ENCODE data around the gene RAB40C.
A peak's percentile ranks its signal among the peaks of the same experiment; 100 is the strongest.
"Not testable (repeated sequence)": the region's sequence is repeated elsewhere in the genome, so short reads cannot be mapped to it uniquely, and the experiment has no call there.

Gene RAB40C

DNA sequence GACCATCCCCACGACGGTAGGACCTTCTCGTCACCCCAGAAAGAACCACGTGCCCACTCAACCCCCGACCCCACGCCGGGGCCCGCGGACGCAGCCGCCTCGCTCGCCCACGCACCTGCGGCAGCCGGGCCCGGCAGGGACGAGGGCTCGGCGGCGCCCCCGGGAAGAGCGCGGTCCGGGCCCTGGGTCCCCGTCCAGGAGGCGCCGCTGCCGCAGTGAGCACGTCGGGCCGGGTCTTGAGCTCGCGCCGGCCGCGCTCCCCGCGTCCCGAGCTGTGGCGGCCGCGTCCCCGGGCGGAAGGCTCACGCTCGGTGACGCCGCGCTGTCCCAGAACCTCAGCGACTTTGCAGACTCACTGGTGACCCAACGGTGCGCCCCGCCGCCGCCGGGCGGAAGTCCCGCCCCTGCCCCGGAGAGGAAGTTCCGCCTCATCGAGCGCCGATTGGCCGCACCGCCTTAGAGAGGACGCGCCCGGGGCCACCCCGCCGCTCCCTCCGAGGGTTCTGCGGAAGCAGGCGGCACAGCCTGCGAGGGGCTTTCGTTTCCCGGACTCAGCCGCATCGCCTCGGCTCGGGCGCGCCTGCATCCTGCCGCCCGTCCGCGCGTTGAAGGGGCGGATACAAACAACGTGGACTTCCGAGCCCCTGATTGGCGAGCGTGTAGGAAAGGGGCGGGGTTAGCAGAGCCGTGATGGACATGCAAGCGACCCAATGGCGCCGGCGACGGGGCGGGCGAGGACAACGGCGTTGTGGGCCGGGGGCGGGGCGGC lies 793 bp upstream of the RAB40C start:
- peak; percentile 96 for DNase-seq (ENCODE audit: low read depth, low spot score)

DNA sequence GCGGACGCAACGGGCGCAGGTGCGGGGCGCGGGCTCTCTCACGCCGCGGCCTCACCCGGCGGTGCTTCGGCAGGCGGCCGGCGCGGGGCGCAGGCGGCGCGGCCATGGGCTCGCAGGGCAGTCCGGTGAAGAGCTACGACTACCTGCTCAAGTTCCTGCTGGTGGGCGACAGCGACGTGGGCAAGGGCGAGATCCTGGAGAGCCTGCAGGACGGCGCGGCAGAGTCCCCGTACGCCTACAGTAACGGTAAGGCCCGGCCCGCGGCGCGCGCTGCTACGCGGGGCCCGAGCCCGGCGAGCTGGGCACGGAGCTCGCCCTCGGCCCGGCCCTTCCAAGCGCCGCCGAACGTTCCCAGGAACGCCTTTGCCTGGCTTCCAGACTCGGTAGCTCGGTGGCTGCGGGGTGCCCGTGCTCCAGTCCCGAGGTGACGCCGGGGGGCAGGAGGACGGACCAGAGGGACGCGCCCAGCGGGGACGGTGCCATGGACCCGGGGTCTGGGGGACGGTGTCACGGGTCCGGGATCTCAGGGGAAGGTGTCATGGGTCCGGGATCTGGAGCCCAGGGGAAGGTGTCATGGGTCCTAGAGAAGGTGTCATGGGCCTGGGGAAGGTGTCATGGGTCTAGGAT lies 435 bp downstream of the RAB40C start:
- DNase-seq (ENCODE audit: low read depth, low spot score) = no peak

DNA sequence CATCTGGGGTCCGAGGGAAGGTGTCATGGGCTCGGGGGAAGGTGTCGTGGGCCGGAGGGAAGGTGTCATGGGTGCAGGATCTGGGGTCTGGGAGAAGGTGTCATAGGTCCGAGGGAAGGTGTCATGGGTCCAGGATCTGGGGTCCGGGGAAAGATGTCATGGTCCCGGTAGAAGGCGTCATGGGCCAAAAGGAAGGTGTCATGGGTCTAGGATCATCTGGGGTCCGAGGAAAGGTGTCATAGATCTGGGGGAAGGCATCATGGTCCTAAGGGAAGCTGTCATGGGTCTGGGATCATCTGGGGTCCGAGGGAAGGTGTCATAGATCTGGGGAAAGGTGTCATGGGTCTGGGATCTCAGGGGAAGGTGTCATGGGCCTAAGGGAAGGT lies 942 bp downstream of the RAB40C start:
- DNase-seq (ENCODE audit: low read depth, low spot score) = no peak

DNA sequence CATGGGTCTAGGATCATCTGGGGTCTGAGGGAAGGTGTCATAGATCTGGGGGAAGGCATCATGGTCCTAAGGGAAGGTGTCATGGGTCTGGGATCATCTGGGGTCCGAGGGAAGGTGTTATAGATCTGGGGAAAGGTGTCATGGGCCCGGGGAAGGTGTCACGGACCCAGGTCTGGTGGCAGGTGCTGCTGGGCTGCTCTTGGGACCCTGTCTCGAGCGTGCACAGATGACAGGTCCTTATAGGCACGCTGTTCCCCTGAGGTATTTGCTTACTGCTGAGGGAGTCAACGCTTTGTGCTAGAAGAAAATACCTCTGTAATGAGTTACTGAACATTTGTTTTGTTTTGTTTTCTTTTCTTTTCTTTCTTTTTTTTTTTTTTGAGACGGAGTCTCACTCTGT lies 1.4 kb downstream of the RAB40C start:
- DNase-seq (ENCODE audit: low read depth, low spot score) = no peak

DNA sequence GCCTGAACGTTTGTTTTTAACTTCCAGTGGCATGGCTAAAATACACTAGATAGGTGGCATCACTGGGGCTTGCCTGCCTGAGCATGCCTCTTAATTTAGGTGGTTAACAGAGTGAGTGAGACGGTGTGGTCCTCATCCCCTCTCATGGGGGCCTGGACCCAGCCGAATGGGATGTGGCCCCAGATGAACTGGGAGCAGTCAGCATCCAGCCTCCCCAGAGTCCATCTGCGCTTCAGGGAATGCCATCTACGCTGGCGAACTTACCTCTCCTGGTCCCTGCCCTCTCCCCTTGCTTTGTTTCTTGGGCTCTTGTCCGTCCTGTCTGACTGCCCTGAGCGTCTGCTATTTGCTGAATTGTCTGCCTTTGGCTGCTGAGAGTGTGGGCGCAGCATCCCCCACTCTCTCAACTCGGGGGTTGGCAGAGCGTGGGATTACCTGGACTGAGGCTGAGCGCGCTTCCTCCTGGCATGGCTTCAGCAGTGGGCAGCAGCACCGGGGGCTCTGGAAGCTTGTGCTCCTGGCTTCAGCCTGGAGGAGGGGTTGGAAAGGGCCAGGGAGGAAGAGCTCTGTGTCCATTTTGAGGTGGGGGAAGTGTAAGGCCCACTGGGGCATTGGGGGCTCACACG lies 2.1 kb downstream of the RAB40C start:
- no peak for DNase-seq (ENCODE audit: low read depth, low spot score)

DNA sequence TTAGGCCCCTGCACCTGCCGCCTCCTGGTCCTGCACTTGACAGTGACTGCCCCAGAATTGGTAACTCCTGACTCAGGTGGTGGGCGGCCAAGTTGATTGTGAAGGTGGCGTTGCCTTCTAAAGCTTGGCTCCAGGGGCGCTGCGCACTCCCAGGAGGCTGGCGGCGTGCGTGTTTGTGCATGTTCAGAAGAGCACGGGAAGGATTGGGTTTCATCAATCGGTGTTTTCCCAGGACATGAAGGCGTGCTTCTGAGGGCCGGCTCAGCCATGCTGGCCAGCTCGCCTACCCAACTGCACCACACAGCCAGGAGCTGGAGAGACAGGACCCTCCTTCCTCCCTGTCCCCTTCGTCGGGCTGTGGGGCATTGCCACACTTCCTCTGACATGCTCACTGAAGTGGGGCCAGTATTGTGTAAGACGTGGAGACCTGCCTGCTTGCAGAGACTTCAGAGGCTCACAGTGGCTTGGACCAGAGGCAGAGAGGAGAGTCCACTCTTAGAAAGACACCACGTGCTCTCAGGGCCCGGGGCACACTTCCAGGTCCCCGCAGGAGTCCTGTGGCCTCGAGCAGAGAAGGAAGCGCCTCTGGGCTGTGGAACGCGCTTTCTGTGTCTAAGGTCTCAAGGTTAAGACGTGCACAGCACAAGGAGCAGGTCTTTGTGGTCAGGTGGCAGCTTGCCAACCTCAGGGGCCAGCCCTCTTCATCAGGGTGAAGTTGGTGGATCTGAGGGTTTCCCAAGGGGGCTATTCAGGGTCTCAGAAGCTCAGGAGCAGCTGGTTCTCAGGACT lies 2.8 kb downstream of the RAB40C start:
- no peak for DNase-seq (ENCODE audit: low read depth, low spot score)

DNA sequence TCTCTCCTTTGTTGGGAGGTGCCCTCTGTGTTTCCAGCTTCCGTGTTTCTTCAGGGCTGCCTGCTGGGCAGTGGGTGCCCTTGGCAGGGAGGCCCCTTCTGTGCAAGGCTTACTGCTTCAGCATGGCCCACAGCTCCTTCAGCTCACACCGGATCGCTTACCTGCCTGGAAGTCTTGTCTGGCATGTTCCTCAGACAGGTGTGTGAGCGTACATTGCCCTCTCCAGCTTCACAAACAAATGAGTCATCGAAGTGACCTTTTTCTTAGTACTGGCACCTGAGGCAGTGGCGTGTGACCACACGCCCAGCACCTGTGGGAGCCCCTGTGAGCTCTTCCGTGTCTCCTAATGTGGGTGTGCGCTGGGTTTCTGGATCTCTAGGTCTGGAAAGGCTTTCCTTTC lies 3.5 kb downstream of the RAB40C start:
- DNase-seq (ENCODE audit: low read depth, low spot score) = no peak

DNA sequence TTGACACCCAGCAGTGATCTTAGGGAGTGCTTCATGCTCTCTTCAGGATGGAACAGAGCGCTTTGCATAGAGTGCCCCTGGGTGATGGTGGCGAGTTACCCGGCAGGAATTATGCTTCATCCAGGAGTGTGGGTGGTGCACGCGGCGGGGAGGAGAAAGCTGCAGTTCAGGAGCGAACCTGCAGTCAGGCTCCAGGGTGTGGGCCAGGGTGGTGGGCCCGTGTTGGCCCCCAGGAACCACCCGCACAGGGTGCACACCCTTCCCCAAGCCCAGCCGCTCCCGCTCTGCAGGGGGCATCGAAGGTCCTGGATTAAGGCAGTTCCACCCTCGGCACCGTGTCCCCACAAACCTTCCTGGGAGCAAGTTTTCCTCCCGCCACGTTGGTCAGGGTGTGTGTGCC lies 3.9 kb downstream of the RAB40C start:
- DNase-seq (ENCODE audit: low read depth, low spot score) = no peak

DNA sequence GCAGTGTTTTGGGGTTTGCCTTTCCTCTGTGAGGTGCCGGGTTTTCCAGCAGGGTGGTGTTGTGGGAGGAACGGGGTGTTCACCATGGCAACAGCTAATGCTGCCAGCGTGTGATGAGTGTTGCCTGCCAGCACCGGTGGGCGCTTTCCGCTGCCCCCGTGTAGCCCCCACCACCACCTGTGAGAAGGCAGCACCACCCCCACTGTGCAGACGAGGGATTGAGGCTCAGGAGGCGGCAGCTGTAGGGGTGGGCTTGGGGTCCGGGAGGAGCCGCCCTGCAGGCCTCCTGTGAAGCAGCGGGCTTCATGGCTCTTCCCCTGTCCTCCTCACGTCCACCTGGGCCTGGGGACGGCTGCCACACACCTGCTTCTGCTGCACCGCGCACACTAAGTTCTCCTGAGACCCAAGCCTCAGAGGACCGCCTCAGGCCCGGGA lies 5.2 kb downstream of the RAB40C start:
- DNase-seq (ENCODE audit: low read depth, low spot score) = no peak

DNA sequence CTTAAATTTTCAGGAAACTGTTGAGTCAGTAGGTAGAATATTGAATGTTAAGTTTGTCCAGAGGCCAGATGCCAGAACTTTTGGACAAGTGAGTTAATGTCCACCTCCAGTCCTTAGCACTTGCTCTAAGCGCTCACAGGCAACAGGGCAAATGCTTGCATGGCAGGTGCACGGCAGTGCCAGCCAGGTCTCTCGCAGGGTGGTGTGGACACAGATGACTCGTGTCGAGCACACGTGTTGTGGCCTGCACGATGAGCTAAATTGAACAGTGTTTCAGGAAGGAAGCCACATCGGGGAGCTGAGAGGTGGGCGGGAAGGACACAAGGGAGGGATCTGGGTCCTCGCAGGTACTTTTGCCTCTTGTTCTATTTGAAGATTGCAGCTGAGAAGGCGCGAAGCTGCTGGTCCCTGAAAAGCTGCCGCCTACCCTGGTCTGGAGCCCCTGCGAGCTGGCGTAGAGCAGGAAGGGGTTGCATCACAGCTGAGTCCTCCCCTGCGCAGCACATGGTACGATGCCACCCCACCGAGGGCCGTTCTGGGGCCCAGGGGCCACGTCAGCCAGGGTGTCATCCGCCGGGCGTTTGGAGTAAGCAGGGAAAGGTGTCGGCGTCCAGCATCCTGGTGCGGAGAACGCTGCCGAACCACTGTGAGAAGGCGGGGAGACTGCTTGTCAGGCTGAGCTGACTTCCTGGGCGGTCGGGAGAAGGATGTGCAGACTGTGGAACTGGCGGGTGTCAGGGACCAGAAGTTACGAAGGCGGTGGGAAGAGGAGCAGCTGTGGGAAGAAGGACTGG lies 6.3 kb downstream of the RAB40C start:
- no peak for DNase-seq (ENCODE audit: low read depth, low spot score)

DNA sequence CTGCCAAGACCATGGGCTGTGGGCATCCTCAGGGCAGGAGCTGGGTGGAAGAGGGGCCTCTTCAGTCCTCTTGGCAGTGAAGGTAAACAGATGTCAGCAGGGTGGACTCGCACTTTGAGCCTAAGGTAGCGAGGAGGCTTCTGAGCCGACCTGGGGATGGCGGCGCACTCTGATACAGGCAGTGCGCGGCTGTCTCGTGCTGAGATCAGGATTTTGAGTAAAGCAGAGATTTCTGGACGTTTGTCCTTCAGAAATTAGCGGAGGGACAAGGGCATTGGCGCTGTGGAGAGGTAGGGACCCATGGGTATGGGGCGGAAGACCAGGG lies 6.8 kb downstream of the RAB40C start:
- DNase-seq (ENCODE audit: low read depth, low spot score) = no peak

DNA sequence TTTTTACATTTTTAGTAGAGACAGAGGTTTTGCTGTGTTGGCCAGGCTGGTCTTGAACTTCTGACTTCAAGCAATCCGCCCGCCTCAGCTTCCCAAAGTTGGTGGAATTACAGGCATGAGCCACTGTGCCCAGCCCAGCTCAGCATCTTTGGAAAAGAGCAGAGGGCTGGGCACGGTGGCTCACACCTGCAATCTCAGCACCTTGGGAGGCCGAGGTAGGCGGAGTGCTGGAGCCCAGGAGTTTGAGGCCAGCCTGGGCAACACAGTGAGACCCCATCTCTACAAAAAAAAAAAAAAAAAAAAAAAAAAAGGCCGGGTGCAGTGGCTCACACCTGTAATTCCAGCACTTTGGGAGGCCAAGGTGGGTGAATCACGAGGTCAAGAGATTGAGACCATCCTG lies 7.8 kb downstream of the RAB40C start:
- DNase-seq (ENCODE audit: low read depth, low spot score) = not testable (repeated sequence)

DNA sequence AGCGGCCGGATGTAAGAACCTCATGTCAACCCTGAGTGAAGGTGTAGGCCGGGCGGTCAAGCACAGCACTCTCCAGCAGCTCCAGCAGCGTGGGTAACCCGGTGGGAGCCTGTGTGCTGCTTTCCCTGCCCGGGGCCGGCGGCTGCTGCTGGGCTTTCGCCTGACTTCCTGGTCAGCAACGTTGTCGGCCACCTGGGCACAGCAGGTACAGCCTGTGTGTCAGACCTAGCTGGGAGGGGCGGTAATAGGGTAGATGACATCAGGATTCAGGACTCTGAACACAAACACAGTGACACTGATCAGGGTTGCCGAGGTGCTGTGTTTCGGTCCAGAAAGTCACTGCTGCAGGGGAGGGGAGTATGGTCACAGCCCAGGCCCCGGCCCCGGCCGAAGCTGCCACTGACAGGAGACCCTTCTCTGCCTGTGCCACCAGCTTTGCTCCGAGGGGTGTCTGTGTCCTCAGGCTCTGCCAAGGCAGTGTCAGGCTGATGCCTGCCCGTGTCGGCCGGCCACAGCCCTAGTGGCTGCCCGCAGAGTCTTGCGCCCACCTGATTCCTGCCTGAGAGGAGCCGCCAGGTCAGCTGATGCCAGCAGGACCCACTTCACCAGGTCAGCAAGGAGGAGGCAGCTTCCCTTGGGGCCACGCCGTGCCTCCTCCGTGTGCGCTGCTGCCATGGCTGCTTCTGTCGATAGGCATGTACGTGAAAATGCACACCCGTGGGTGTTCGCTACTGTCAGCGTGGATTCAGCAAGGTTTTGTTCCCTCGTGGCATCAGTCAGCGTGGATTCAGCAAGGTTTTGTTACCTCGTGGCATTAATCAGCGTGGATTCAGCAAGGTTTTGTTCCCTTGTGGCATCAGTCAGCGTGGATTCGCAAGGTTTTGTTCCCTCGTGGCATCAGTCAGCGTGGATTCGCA lies 9.2 kb downstream of the RAB40C start:
- no peak for DNase-seq (ENCODE audit: low read depth, low spot score)

DNA sequence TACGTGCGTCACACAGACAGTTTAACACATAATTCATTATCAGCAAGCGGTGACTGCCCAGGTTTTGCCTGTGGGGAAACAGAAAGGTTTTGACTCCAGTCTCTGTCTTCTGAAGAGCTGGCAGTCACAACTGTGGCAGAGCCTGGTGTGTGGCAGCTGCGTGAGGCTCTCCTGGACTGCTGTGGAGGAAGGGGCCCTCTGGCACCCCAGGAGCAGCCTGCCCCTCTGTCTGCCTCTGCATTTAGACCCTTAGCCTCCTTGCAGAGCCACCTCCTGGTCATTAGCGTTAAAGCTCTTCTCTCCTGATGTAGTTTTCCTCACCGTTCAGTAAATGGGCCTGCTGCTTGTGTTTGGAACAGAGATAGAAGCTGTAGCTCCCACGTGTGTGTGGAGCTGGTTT lies 10.9 kb downstream of the RAB40C start:
- no peak for DNase-seq (ENCODE audit: low read depth, low spot score)

DNA sequence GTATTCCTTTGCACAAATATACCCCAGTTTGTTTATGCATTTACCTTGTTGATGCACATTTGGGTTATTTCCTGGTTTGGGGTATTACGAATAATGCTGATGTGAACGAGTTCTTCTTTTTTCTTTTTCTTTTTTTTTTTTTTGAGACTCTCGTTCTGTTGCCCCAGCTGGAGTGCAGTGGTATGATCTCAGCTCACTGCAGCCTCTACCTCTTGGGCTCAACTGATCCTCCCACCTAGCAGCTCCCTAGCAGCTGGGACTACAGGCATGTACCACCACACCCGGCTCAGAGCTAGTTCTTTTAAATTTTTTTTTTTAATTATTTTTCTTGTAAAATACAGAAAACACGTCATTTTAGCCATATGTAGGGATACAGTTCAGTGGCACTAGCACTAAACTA lies 14.1 kb downstream of the RAB40C start:
- no peak for DNase-seq (ENCODE audit: low read depth, low spot score)

DNA sequence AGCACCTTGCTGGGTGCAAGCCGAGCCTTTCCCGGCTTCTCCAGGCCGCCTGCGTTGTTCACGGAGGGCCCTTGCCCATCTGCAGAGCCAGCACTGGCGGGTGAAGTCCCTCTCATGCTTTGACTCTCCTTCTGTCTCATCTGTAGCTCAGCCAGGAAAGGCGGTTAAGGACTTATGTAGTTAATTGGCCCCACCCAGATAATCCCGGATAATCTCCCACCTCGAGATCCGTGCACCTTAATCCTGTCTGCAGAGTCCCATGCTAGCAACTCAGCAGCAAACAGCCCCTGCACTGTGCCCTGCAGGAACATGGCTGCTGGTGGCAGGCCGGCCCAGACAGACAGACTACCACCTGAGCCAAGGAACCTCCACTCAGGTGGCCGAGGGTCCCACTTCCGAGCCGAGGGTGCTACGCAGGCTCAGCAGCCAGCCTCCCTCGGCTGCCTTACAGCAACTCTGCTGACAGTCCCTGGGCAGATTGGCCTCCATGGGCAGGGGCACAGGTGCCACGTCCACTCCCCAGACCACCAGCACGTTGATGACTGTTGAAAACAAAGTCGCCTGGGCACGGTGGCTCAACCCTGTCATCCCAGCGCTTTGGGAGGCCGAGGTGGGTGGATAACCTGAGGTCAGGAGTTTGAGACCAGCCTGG lies 16.9 kb downstream of the RAB40C start:
- DNase-seq (ENCODE audit: low read depth, low spot score) = no peak

DNA sequence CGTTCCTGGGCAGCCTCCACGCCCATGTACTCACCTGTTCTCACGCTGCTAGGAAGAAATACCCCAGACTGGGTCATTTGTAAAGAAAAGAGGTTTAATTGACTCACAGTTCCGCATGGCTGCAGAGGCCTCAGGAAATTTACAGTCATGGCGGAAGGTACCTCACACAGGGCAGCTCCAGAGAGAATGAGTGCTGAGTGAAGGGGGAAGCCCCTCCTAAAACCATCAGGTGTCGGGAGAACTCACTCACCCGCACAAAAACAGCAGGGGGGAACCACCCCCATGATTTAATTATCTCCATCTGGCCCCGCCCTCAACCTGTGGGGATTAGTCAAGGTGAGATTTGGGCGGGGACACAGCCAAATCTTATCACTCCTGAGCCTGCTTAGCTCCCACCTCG lies 18.2 kb downstream of the RAB40C start:
- no peak for DNase-seq (ENCODE audit: low read depth, low spot score)

DNA sequence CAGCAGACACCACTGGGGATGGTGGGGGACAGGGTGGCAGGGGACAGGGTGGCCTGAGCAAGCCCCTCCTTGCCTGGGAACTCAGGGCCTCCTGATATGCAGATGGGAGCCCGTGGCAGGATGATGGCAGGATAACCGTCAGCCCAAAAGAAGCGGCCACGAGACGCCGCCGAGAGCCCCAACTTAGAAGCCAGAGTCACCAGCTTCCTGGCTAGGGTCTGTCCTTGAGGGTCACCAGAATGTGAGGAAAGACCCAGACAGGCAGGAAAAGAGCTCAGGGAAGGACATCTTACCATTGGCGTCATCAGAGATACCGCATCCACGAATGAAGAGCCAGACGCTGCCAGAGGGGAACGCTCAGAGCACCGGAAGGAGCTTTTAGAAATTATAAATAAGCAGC lies 19.4 kb downstream of the RAB40C start:
- no peak for DNase-seq (ENCODE audit: low read depth, low spot score)

DNA sequence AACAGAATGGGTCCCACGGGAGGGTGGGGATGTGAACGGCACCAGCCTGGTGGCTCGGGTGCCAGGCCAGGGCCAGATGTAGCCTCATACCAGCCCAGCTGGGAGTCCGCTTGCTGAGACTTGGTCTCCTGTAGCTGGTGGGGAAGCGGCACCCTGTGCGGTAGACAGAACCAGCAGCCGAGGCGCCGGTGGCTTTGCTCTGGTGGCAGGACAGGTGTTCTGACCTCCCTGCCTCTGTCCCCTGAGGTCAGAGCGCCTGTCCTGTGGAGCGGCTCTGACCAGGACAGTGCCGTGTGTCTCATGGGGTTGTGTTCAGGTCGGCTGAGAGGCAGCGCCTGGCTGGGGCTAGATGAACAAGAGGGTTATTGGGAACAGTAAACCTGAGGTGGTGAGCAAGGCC lies 20.1 kb downstream of the RAB40C start:
- no peak for DNase-seq (ENCODE audit: low read depth, low spot score)

All from activated CD4-positive, CD25-positive, alpha-beta regulatory T cell treated with anti-CD3 and anti-CD28 coated beads, Interleukin-2, amount 50 U/mL, for 16 hours (primary cell).